Retinal pigment epithelial cell (primary cell): ENCODE results near the gene GCA.

Source experiments
- DNase-seq: peaks from one replicate; pipeline ENCODE4 v3.0.0-alpha.2; 2010; ENCODE audit warnings: low read depth
- H3K4me3 ChIP-seq: 2 replicates; pipeline ENCODE4 v1.5.1; 2011; ENCODE audit warnings: mild to moderate bottlenecking, low read length, control low read depth, moderate library complexity
- CTCF ChIP-seq: conservative IDR thresholded peaks from 2 replicates; pipeline ENCODE4 v1.5.1; 2011; ENCODE audit warnings: low read depth, low read length, control low read depth, inconsistent platforms

Gene GCA

DNA sequence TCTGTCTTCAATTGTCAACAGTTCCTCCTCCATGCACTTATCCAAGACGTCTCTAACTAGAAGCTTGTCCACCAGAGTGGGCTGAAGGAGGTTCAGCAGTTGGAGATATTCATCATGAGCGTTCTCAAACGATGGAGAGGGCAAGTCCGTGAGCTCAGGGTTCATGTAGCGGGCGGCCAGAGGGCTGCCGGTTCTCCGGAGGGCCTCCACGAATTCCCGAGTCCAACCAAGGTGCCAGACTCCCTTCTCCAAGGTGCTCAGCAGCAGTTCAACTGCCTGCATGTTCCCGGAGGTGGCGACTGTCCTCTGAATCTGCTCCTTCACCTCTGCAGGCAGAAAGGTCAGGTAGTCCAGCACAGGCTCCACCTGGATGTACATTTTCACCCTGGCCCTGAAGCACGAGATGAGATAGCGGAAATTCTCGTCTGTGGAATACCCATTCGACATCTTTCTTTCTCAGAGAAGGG lies 26.0 kb upstream of the GCA start:
- TF ChIP-seq CTCF = no peak
- H3K4me3 ChIP-seq = peak overlapping the region; percentile 69
- DNase-seq = no peak

DNA sequence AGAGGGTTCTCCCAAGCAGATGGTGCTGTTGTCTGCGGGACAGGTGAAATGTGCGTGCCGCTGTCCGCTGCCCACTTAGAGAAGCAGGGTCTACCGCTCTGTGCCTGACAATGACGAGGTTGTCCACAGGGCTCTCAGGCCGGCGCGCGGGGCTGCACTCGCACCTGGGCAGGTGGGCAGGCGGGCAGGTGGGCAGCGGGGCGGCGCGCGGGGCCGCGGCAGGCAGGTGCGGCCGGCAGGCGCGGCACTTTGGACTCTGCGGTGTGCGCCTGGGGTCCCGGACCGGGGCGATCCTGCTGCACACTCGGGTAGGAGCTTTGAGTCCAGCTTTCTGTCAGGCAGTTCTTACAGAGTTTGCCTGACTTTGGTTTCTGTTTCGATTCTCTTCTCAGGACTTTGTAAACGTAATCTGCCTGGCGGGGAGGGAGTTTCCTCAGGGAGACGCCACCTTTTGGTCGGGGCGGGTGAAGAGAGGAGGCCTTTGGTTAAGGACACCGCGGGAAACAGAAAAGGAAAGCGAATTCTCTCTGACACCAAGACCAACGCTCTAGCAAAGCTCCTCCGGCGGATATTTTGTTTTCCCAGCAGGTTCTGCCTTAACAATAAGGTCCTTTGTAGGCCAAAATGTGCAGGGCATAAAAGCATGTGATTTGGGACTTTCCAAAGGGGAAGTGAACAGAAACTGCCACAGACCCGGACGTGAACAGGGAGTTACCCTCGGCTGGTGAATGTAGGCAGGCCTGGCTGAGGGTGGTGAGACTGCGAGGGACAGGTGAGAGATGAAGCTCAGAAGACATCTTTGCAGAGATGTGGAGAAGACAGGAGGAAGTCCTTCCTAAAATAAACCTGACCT lies 25.4 kb upstream of the GCA start, which contains the start of gene IFIH1:
IFIH1 (minus strand) TSS at position 357 of the 853 bp plus-strand sequence. CDS start 377 bp downstream, outside the sequence.
- peak; percentile 51 for DNase-seq
- H3K4me3 ChIP-seq = peak within 1 kb of the TSS; percentile 69
- peak; percentile 65 for TF ChIP-seq CTCF

DNA sequence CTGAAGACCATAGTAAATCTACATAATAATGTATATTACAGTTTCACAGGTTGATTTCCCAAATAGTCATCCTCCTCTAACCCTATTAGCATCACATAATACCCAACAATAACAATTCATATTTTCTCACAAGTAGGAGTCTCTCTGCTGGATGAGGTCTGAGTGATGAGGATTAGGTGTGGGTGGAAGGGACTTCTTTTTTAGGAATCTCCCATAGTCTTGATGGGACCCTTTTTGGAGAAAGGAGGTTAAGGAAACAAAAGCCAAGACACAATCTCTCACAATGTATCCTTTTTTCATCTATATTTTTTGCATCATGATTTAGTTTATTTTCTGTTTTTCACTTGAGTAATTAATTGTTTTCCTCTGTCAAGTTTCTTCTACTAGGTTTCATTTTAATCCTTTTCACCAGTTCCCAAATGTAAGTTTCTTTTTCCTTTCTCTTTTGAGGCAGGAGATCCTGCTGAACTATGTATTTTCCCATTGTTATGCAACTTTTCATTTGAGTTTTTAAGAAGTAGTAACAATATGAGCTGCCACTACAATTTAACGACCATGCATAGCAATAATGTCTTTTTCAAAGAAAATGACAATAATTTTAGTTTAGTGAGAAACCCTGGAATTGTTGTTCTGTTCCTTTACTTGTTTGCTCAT lies 22.9 kb upstream of the GCA start:
- no peak for DNase-seq
- no peak overlapping the region for H3K4me3 ChIP-seq
- no peak for TF ChIP-seq CTCF

DNA sequence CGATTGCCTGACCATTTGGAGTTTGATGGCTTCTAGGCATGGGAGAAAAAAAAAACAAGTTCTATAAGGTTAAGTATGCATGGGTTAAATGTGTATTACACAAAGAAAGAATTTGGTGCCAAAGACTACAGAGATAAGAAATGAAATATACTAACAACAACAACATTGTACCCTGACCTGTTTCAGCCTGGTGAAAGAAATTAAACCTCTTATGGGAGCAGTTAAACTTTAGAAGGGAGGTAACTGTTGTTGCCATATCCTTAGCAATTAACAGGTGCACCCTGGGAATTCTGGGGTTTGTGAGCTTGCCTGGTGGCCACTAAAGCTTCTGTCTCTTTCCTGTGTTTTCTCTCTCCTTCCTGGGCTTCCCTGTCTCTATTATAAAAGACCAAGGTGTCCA lies 19.0 kb upstream of the GCA start:
- H3K4me3 ChIP-seq = no peak overlapping the region
- DNase-seq = no peak
- no peak for TF ChIP-seq CTCF

- DNase-seq = no peak
- peak; percentile 58 for TF ChIP-seq CTCF
- no peak overlapping the region for H3K4me3 ChIP-seq
Observed at GRCh38 chr2:162327134-162327769, 16.7 kb upstream of the GCA start.

DNA sequence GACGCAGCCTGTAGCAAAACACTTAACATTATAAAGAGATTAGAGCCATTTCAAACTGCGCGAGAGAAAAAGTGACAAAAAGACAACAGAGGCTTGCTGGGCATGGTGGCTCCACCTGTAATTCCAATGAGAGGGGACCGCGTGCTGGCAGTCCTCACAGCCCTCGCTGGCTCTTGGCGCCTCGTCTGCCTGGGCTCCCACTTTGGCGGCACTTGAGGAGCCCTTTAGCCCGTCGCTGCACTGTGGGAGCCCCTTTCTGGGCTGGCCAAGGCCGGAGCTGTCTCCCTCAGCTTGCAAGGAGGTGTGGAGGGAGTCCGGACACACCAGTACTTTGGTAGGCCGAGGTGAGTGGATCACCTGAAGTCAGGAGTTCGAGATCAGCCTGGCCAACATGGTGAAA lies 16.1 kb upstream of the GCA start:
- no peak for TF ChIP-seq CTCF
- no peak for DNase-seq
- H3K4me3 ChIP-seq = no peak overlapping the region
